WTC11 (cell line): ENCODE data around the gene CRAMP1. TPM values are rescaled to one million over a fixed set of nuclear protein-coding genes. Genes with fewer than 3 reads are reported as not detected.

ENCODE experiments used
- ATAC-seq: fragments of 200-7000 bp; cut with Tn5 transposase; 2 replicates; pipeline ENCODE4 v1.10.0; 2021; ENCODE audit warnings: mild to moderate bottlenecking, moderate library complexity
- CTCF ChIA-PET: fragments of 300-600 bp; sonication (Branson Sonifier 250); formaldehyde crosslinking; loops from one replicate; lab custom pipeline; 2021; ENCODE audit warnings: antibody characterized with exemption; lab: Charles Lee
- POLR2A ChIA-PET: fragments of 350-600 bp; sonication (Branson Sonifier 250); formaldehyde crosslinking; loops from one replicate; lab custom pipeline; 2021; ENCODE audit warnings: antibody characterized with exemption; lab: Charles Lee
- DNase-seq: peaks from one replicate; pipeline ENCODE4 v3.0.0; 2021; ENCODE audit warnings: low spot score
- H3K27ac Mint-ChIP-seq: 2 replicates; pipeline ENCODE4 v1.8.0; 2021; ENCODE audit warnings: mixed read lengths
- H3K27me3 Mint-ChIP-seq: 2 replicates; pipeline ENCODE4 v1.8.0; 2021; ENCODE audit warnings: low read depth, mild to moderate bottlenecking, moderate library complexity, mixed read lengths
- H3K36me3 Mint-ChIP-seq: 2 replicates; pipeline ENCODE4 v1.8.0; 2021; ENCODE audit warnings: mixed read lengths
- H3K4me1 Mint-ChIP-seq: 2 replicates; pipeline ENCODE4 v1.8.0; 2022; ENCODE audit warnings: mixed read lengths
- H3K4me3 Mint-ChIP-seq: 2 replicates; pipeline ENCODE4 v1.8.0; 2021; ENCODE audit warnings: mild to moderate bottlenecking, moderate library complexity, mixed read lengths
- H3K9me3 Mint-ChIP-seq: 2 replicates; pipeline ENCODE4 v1.8.0; 2021; ENCODE audit warnings: mixed read lengths
- ARID4B ChIP-seq: sonication (generic); formaldehyde crosslinking; IDR thresholded peaks from 2 replicates; pipeline ENCODE4 v1.8.0; 2023; ENCODE audit warnings: missing genetic modification reagents, mild to moderate bottlenecking, borderline replicate concordance
- ATF1 ChIP-seq: sonication (generic); formaldehyde crosslinking; IDR thresholded peaks from 2 replicates; pipeline ENCODE4 v1.8.1; 2023; ENCODE audit warnings: mild to moderate bottlenecking, moderate library complexity, missing genetic modification reagents
- CTCF ChIP-seq: fragments of 200-600 bp; IDR thresholded peaks from 2 replicates; pipeline ENCODE4 v1.8.0; 2022; ENCODE audit warnings: antibody characterized with exemption
- ESRRA ChIP-seq: sonication (generic); formaldehyde crosslinking; IDR thresholded peaks from 2 replicates; pipeline ENCODE4 v1.8.1; 2022; ENCODE audit warnings: mild to moderate bottlenecking, missing genetic modification reagents, borderline replicate concordance
- ETV6 ChIP-seq: sonication (generic); formaldehyde crosslinking; IDR thresholded peaks from 2 replicates; pipeline ENCODE4 v1.8.1; 2022; ENCODE audit warnings: mild to moderate bottlenecking, missing genetic modification reagents
- FOXP4 ChIP-seq: sonication (generic); formaldehyde crosslinking; IDR thresholded peaks from 2 replicates; pipeline ENCODE4 v1.8.0; 2022; ENCODE audit warnings: mild to moderate bottlenecking, missing genetic modification reagents
- HMGA2 ChIP-seq: fragments of 250-450 bp; sonication (Bioruptor Pico); IDR thresholded peaks from 2 replicates; pipeline ENCODE4 v1.4.0; 2021; ENCODE audit warnings: mild to moderate bottlenecking, moderate library complexity
- IRF2 ChIP-seq: sonication (generic); formaldehyde crosslinking; IDR thresholded peaks from 2 replicates; pipeline ENCODE4 v1.8.0; 2022; ENCODE audit warnings: low read depth, missing genetic modification reagents, borderline replicate concordance
- MAX ChIP-seq: sonication (generic); formaldehyde crosslinking; IDR thresholded peaks from 2 replicates; pipeline ENCODE4 v1.8.0; 2022; ENCODE audit warnings: mild to moderate bottlenecking, missing genetic modification reagents
- PRRX2 ChIP-seq: fragments of 250-450 bp; sonication (Bioruptor Pico); IDR thresholded peaks from 2 replicates; pipeline ENCODE4 v1.8.0; 2021; ENCODE audit warnings: mild to moderate bottlenecking
- SOX15 ChIP-seq: fragments of 250-450 bp; sonication (Bioruptor Pico); IDR thresholded peaks from 2 replicates; pipeline ENCODE4 v1.9.0; 2021; ENCODE audit warnings: mild to moderate bottlenecking
- TEAD1 ChIP-seq: sonication (generic); formaldehyde crosslinking; IDR thresholded peaks from 2 replicates; pipeline ENCODE4 v1.8.0; 2022; ENCODE audit warnings: mild to moderate bottlenecking, missing genetic modification reagents
- ZBTB21 ChIP-seq: sonication (generic); formaldehyde crosslinking; IDR thresholded peaks from 2 replicates; pipeline ENCODE4 v1.8.1; 2023; ENCODE audit warnings: mild to moderate bottlenecking, missing genetic modification reagents, borderline replicate concordance
- ZNF121 ChIP-seq: sonication (generic); formaldehyde crosslinking; IDR thresholded peaks from 2 replicates; pipeline ENCODE4 v1.8.0; 2023; ENCODE audit warnings: missing genetic modification reagents
- ZNF138 ChIP-seq: sonication (generic); formaldehyde crosslinking; conservative IDR thresholded peaks from 2 replicates; pipeline ENCODE4 v1.8.1; 2022; ENCODE audit warnings: mild to moderate bottlenecking, moderate library complexity, missing genetic modification reagents
- ZNF396 ChIP-seq: fragments of 250-450 bp; sonication (Bioruptor Pico); IDR thresholded peaks from 2 replicates; pipeline ENCODE4 v1.8.0; 2021; ENCODE audit warnings: mild to moderate bottlenecking, moderate library complexity, borderline replicate concordance
- ZNF532 ChIP-seq: fragments of 250-450 bp; sonication (Bioruptor Pico); IDR thresholded peaks from 2 replicates; pipeline ENCODE4 v1.9.0; 2021; ENCODE audit warnings: mild to moderate bottlenecking, borderline replicate concordance
- total RNA-seq: library from RNA; stranded (reverse); gene quantifications from 3 replicates; pipeline ENCODE4 v1.2.3, GENCODE V29; 2021

The CRAMP1 gene
- total RNA-seq, 1 experiment from 2014 or later = 27.4 TPM

- Mint-ChIP-seq H3K27me3 (no peaks in the 10 kb centered on the region), H3K9me3 (no peaks in the 10 kb centered on the region), H3K4me3 (no peak overlapping the region), H3K36me3 (peaks cover 36% of the 10 kb centered on the region), H3K27ac (no peak overlapping the region), H3K4me1 (no peaks in the 10 kb centered on the region)
- CTCF ChIA-PET = interaction anchor here (3.2 kb wide), 1 partner anchor 48 kb away, joined by 9 read pairs; the partner anchor contains the start of gene MAPK8IP3
- ATAC-seq = no peak
- POLR2A ChIA-PET = no interaction called here
- no peak for DNase-seq
- no peak for TF ChIP-seq PRRX2 (CRISPR knock-in tag)
- no peak for TF ChIP-seq FOXP4 (CRISPR knock-in tag)
- no peak for TF ChIP-seq MAX
- TF ChIP-seq TEAD1 = no peak
- TF ChIP-seq SOX15 (CRISPR knock-in tag) = no peak
- TF ChIP-seq IRF2 = no peak
- TF ChIP-seq CTCF = no peak
- no peak for TF ChIP-seq ARID4B (CRISPR knock-in tag)
- no peak for TF ChIP-seq ZNF121 (CRISPR knock-in tag)
- no peak for TF ChIP-seq ZBTB21 (CRISPR knock-in tag)
- TF ChIP-seq ESRRA (CRISPR knock-in tag) = no peak
- TF ChIP-seq HMGA2 (CRISPR knock-in tag) = no peak
- no peak for TF ChIP-seq ZNF138 (CRISPR knock-in tag)
- TF ChIP-seq ZNF396 (CRISPR knock-in tag) = no peak
- no peak for TF ChIP-seq ZNF532 (CRISPR knock-in tag)
- TF ChIP-seq ATF1 (CRISPR knock-in tag) = no peak
- TF ChIP-seq ETV6 (CRISPR knock-in tag) = no peak
These were observed 45.7 kb downstream of the CRAMP1 start for GRCh38 chr16:1657841-1658240.
